ENCODE results near the gene ASTN2.
A peak's percentile ranks its signal among the peaks of the same experiment; 100 is the strongest.
"Not testable (repeated sequence)": the region's sequence is repeated elsewhere in the genome, so short reads cannot be mapped to it uniquely, and the experiment has no call there.

ASTN2 gene

GRCh38 chr9:116861321-116861720, 553.5 kb downstream of the ASTN2 start:
- no peak for DNase-seq (ENCODE audit: low spot score)

DNA sequence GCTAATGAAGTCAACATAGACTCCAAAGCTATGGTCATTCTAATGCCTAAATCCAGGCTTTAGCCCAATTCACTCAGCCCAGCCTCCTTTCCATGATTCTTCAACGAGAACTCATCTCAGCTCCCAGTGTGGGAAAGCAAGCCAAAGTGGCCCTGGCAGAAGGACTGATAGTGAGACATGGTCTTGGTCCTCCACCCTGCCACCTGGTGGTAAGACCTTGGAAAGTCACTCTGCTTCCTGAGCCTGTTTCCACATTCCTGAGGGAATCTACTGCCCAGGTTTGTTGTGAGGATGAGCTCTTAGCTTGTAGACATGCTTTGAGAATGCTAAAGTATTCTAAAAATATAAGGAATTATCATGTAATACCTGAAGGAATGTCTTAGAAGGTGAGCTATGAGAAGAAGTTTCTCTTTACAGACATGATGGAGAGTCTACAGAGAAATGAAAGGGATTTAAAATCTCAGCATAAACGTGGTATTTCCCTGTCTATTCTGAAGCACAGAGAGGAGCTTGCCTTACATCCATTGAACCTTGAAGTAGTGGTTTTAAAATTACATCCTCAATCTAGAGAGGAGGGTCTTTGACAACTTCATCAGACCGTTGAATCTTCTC, 554.2 kb downstream of the ASTN2 start:
- peak; percentile 85 for DNase-seq (ENCODE audit: low spot score)

DNA sequence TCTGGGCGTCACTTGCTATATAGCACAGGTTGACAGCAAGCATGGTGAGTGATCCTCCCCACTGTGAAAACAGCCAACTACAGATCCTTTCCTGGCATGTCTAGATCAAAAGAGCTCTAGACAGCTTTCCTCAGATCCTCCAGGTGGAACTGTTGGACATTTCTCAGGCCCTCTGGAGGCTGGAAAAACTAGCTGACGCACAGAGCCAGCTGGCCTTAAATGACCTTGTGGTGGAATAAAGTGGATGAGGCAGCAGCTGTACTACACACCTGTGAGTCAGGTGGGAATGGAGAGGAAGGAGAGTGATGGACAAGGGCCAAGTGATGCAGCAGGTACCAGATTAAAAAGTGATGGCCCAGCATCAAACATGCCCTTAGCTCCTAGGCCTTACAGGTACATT, 555.1 kb downstream of the ASTN2 start:
- DNase-seq (ENCODE audit: low spot score) = no peak

DNA sequence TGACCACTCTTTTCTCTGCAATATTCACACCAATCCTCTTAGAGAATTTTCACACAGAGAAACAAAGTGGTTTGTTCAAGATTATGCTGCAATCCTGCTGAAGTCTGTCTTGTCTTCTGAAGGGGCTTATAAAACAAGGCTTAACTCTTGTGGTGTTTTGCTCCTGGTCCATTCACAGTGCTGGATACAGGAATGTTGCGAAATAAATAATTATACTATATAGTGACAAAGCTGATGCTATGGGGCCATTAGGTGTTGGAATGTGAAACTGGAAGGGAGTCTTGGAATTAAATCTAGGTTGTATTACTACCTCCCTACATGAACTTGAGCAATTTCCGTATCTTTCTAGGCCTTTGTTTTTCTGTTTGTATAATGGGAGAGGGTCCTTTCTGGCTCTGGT, 557.5 kb downstream of the ASTN2 start:
- no peak for DNase-seq (ENCODE audit: low spot score)

DNA sequence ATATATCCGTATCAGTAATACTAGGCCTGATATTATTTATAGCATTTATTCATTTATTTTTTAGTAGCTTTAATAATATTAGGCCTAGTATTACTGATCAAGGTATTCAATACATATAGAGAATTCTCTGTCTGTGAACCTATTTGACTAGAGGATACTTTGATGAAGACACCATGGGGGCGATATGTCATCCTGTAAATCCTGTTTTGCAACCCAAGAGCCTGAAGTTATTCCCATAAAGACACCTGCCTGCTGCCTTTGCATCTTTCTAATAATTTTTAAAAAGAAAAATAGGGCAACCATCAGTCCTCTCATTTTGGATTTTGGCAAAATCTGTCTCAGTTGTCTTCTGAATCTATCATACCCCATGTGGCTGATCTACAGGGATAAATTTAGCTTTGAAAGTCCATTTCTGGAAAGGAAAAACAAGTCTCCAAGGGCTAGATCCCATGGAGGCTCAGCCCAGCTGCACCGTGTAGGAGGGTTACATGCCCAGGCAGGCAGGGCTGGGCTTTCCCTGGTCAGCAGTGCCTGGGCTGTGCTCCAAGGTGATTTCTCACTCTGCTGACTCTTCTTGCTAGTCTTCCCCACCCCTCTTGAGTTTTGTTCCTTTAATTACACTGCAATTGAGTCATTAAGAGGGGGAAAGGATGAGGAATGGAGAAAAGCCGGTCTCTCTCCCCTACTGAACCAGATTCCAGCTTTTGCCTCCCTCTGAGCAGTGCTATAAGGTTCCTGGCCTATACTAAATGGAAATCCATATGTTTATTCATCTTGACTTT, 558.8 kb downstream of the ASTN2 start:
- peak; percentile 11 for DNase-seq (ENCODE audit: low spot score)

- DNase-seq (ENCODE audit: low spot score) = no peak
Observed at GRCh38 chr9:116849721-116850120, 565.1 kb downstream of the ASTN2 start.

GRCh38 chr9:116844621-116845020, 570.2 kb downstream of the ASTN2 start:
- DNase-seq (ENCODE audit: low spot score) = no peak

GRCh38 chr9:116843863-116844620, 570.8 kb downstream of the ASTN2 start:
- DNase-seq (ENCODE audit: low spot score) = no peak

GRCh38 chr9:116842658-116843057, 572.2 kb downstream of the ASTN2 start:
- no peak for DNase-seq (ENCODE audit: low spot score)

- not testable (repeated sequence) for DNase-seq (ENCODE audit: low spot score)
Observed at GRCh38 chr9:116838468-116838867, 576.4 kb downstream of the ASTN2 start.

- DNase-seq (ENCODE audit: low spot score) = no peak
Observed at GRCh38 chr9:116837018-116837989, 577.6 kb downstream of the ASTN2 start.

DNA sequence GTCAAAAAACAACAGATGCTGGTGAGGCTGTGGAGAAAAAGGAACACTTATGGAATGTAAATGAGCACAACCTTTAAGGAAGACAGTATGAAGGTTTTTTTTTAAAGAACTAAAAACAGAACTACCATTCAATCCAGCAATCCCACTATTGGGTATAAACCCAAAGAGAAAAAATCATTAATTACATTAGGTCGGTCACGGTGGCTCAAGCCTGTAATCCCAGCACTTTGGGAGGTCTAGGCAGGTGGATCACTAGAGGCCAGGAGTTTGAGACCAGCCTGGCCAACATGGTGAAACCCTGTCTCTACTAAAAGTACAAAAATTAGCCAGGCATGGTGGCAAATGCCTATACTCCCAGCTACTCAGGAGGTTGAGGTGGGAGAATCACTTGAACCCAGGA, 584.5 kb downstream of the ASTN2 start:
- DNase-seq (ENCODE audit: low spot score) = not testable (repeated sequence)

GRCh38 chr9:116821633-116822229, 593.1 kb downstream of the ASTN2 start:
- no peak for DNase-seq (ENCODE audit: low spot score)

DNA sequence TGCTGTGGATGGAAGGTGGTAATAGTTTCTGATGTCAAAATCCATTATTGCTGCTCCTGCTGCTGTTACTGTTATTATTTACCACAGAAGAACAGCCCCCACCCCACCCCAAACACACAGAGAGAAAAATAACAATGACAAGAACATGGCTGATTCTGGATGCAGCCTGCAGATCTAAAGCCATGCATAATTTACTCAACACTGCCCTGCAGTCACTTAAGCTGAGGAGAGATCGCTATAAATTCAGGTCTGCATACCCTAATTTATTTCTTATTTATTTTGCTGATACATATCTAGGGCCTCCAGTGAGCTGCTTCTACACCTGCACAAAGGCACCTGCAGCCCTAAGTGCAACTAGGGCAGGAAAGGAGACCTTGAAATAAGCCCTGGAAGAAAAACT, 595.7 kb downstream of the ASTN2 start:
- DNase-seq (ENCODE audit: low spot score) = no peak

- no peak for DNase-seq (ENCODE audit: low spot score)
Observed at GRCh38 chr9:116817762-116818161, 597.1 kb downstream of the ASTN2 start.

GRCh38 chr9:116816484-116816883, 598.4 kb downstream of the ASTN2 start:
- no peak for DNase-seq (ENCODE audit: low spot score)

DNA sequence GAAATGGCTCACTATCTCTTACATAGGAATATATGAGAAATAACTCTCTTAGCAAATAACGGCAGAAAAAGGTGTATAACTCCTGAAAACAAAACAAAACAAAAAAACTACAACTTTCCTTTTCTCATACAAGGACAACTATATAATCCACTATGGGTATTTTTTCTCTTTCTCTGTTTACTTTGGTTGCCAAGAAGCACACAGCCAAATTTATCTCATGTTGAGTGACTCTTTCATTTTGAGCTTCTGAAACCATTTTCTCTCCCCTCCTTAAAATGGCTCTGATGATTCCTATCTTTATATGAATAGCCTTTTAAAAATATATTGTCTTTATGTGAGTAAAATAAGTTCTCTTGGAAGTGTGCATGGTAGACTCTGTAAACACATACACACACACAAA, 599.0 kb downstream of the ASTN2 start:
- DNase-seq (ENCODE audit: low spot score) = no peak

DNA sequence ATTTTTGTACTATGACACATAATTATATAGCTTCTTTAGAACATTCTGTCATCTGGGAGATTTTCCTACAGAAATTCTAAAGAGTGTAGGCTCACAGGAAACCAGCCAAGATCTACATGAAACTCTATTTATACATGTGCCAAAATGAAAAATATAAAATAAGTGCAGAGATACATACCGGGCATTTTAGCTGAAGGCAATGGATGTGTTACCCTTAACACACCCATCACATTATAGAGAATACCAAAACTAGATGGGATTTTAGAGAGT, 601.9 kb downstream of the ASTN2 start:
- no peak for DNase-seq (ENCODE audit: low spot score)

- DNase-seq (ENCODE audit: low spot score) = no peak
Observed at GRCh38 chr9:116812231-116813030, 602.4 kb downstream of the ASTN2 start.

- no peak for DNase-seq (ENCODE audit: low spot score)
Observed at GRCh38 chr9:116809656-116810055, 605.2 kb downstream of the ASTN2 start.

- DNase-seq (ENCODE audit: low spot score) = no peak
Observed at GRCh38 chr9:116806075-116806474, 608.8 kb downstream of the ASTN2 start.

Measured in AG08395 (cell line).